Measurements from ENCODE around the gene CCDC102A.

The CCDC102A gene

GRCh38 chr16:57518520-57518919 lies 17.9 kb downstream of the CCDC102A start:
- DNase-seq (ENCODE audit: low read depth in 2 of 2): no peak

- DNase-seq (ENCODE audit: low read depth in 2 of 2): no peak
Observed at GRCh38 chr16:57517397-57518367, 18.7 kb downstream of the CCDC102A start.

- no peak for DNase-seq (ENCODE audit: low read depth in 2 of 2)
Observed at GRCh38 chr16:57516773-57517172, 19.6 kb downstream of the CCDC102A start.

- no peak for DNase-seq (ENCODE audit: low read depth in 2 of 2)
Observed at GRCh38 chr16:57516176-57516725, 20.1 kb downstream of the CCDC102A start.

GRCh38 chr16:57514791-57515600 lies 21.4 kb downstream of the CCDC102A start:
- DNase-seq (ENCODE audit: low read depth in 2 of 2): no peak

GRCh38 chr16:57514371-57514770 lies 22.0 kb downstream of the CCDC102A start:
- no peak for DNase-seq (ENCODE audit: low read depth in 2 of 2)

- no peak for DNase-seq (ENCODE audit: low read depth in 2 of 2)
Observed at GRCh38 chr16:57513371-57514102, 22.8 kb downstream of the CCDC102A start.

- no peak for DNase-seq (ENCODE audit: low read depth in 2 of 2)
Observed at GRCh38 chr16:57512296-57513001, 23.9 kb downstream of the CCDC102A start.

GRCh38 chr16:57510016-57510871 lies 26.1 kb downstream of the CCDC102A start:
- DNase-seq (ENCODE audit: low read depth in 2 of 2): no peak

GRCh38 chr16:57509231-57509923 lies 27.0 kb downstream of the CCDC102A start:
- DNase-seq (ENCODE audit: low read depth in 2 of 2): no peak

- no peak for DNase-seq (ENCODE audit: low read depth in 2 of 2)
Observed at GRCh38 chr16:57508035-57508425, 28.3 kb downstream of the CCDC102A start.

GRCh38 chr16:57507136-57508034 lies 29.0 kb downstream of the CCDC102A start:
- DNase-seq (ENCODE audit: low read depth in 2 of 2): no peak

GRCh38 chr16:57505169-57505568 lies 31.2 kb downstream of the CCDC102A start:
- DNase-seq (ENCODE audit: low read depth in 2 of 2): no peak

- DNase-seq (ENCODE audit: low read depth in 2 of 2): no peak
Observed at GRCh38 chr16:57504491-57504890, 31.9 kb downstream of the CCDC102A start.

- DNase-seq (ENCODE audit: low read depth in 2 of 2): no peak
Observed at GRCh38 chr16:57504001-57504400, 32.4 kb downstream of the CCDC102A start.

- DNase-seq (ENCODE audit: low read depth in 2 of 2): no peak
Observed at GRCh38 chr16:57503366-57503765, 33.0 kb downstream of the CCDC102A start.

- DNase-seq (ENCODE audit: low read depth in 2 of 2): no peak
Observed at GRCh38 chr16:57502048-57502775, 34.2 kb downstream of the CCDC102A start.

GRCh38 chr16:57501492-57501891 lies 34.9 kb downstream of the CCDC102A start:
- no peak for DNase-seq (ENCODE audit: low read depth in 2 of 2)
